Choroid plexus epithelial cell (primary cell): ENCODE results near the gene CDS2.

ENCODE experiments used
- DNase-seq: peaks from one replicate; pipeline ENCODE4 v3.0.0-alpha.2; 2010; ENCODE audit warnings: low read depth
- H3K4me3 ChIP-seq: 2 replicates; pipeline ENCODE4 v1.5.1; 2011; ENCODE audit warnings: low read depth, mild to moderate bottlenecking, control low read depth, low read length, moderate library complexity
- TF ChIP-seq, protein P1 (sequence below): conservative IDR thresholded peaks from 2 replicates; pipeline ENCODE4 v1.5.1; 2011; ENCODE audit warnings: low read depth, mild to moderate bottlenecking, control low read depth, inconsistent platforms, low read length, moderate library complexity

CDS2 gene

DNA sequence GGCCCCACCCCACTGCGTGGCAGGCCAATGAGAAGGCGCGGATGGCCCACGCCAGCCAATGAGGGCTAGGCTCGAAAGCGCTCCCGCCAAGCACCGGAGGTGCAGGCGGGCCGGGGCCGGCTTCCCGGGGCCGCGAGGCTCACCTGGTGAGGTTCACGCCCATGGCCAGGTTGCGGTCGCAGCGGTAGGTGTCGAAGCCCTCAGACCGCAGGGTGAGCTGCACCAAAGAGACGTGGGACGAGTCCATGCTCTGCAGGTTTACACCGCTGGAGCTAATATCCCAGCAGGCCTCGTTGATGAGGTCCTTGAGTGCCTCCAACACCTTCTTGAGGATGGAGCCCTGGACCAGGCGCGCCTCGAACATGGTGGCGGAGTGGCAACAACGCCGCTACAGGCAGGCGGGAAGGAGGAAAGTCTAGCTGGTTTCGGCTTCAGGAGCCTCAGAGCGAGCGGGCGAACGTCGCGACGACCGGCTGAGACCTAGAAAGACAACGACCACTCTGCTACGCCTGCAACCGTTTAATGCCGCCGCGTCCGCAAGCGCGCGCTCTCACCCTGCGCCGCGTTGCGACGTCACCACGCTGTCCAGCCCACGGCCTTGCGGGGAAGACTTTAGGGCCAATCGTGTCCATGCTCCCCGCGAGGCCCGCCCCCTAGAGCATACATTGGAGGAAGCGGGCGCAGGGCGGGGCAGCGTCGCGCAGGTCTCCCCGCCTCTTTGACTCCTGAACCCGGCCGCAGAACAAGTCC lies 7.2 kb upstream of the CDS2 start, which contains the start of gene PCNA:
TSS of gene PCNA (minus strand) at position 524 of the 750 bp plus-strand sequence. CDS start at position 364, 160 bp downstream.
- peak; percentile 98 for DNase-seq
- TF ChIP-seq, protein P1, sequence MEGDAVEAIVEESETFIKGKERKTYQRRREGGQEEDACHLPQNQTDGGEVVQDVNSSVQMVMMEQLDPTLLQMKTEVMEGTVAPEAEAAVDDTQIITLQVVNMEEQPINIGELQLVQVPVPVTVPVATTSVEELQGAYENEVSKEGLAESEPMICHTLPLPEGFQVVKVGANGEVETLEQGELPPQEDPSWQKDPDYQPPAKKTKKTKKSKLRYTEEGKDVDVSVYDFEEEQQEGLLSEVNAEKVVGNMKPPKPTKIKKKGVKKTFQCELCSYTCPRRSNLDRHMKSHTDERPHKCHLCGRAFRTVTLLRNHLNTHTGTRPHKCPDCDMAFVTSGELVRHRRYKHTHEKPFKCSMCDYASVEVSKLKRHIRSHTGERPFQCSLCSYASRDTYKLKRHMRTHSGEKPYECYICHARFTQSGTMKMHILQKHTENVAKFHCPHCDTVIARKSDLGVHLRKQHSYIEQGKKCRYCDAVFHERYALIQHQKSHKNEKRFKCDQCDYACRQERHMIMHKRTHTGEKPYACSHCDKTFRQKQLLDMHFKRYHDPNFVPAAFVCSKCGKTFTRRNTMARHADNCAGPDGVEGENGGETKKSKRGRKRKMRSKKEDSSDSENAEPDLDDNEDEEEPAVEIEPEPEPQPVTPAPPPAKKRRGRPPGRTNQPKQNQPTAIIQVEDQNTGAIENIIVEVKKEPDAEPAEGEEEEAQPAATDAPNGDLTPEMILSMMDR = no peak
- peak within 1 kb of the TSS; percentile 96 for H3K4me3 ChIP-seq

DNA sequence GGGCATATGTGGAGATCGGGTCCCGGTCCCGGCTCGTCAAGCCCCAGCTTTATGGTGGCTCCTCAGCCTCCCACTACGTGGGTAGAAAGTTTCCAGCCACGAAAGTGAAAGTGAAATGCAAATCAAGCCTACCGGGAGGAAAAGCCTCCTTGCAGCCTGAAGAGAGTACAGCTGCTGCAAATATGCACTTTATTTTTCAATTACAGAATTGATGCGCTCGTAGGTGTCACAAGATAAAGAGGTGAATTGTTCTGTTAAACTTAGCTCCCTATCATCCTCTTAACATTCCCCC lies 6.7 kb upstream of the CDS2 start:
- TF ChIP-seq, protein P1 = no peak
- peak overlapping the region; percentile 96 for H3K4me3 ChIP-seq
- DNase-seq = no peak

DNA sequence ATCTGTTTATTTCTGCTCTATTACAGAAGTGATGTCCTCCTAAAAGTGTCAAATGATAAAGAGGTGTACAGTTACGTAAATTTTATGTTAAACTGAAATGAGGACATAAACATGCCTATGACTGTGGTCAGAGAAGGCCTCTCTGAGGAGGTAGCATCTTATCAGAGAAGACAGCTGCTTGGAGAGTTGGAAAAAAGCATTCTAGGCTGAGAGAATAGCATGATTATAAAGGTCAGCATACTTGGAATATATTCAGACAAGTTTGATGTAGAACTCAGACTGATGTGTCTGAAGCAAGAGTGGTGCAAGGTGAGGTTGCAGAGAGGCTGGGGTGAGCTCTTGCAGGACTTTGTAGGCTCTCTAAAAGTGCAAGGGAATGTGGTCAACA lies 3.9 kb upstream of the CDS2 start:
- H3K4me3 ChIP-seq = no peak overlapping the region
- DNase-seq = peak; percentile 71
- TF ChIP-seq, protein P1 = no peak

DNA sequence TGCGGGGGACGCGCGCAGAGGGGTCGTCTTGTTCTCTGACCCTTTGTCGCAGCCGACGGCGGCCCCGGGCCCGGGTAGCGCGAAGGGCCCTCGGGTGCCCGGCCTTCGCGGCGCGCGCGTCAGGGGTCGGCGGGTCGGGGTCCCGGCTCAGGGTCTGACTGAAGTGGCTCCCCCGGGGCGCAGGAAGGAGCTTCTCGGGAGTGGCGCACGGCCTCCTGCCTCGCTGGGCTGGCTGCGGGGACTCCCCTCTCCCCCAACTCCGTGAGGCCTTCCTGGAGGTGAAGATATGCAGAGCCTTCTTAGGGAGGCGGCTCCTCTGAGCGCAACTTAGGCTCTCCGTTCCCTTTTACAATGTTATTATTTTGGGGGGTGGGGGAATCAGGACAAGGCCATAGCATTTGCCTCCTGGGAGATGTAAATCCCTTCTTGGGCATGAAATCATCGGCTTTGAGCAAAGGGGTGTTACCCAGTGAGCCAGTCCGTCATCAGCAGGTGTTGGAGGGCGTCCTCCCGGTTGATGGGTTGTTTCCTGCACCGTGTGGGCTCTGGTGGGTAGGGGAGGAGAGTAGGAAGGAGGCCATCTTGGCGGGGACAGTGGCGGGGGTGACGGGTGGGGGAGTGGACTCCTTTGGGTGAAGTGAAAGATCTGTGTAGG lies 523 bp downstream of the CDS2 start:
- DNase-seq = peak; percentile 51
- peak overlapping the region; percentile 90 for H3K4me3 ChIP-seq
- TF ChIP-seq, protein P1 = no peak

DNA sequence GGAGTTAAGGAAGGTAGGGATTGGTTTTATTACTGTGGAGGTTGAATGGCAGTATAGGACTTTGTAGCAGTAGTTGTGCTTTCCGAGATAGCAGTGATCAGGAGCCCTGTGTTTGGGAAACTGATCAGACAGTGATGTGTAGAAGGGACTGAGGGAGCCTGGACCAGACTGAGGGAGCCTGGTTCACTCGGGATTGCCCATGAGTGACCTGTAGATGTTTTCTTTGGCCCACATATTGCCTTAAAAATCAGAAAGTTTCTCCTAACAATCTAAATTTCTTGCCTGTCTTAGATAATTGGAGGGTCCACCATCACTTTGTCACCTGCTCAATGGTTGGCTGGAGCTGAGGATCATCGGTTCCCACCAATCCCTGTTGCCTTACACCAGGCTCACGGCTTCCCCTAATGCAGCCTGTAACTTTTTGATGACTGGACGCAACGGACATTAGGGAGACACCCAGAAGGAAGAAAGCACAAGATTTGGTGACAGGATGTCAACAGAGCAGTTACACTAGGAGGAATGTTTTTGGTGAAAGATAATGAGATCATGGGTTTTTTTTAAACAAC lies 1.1 kb downstream of the CDS2 start:
- no peak for DNase-seq
- TF ChIP-seq, protein P1 = no peak
- peak overlapping the region; percentile 90 for H3K4me3 ChIP-seq

DNA sequence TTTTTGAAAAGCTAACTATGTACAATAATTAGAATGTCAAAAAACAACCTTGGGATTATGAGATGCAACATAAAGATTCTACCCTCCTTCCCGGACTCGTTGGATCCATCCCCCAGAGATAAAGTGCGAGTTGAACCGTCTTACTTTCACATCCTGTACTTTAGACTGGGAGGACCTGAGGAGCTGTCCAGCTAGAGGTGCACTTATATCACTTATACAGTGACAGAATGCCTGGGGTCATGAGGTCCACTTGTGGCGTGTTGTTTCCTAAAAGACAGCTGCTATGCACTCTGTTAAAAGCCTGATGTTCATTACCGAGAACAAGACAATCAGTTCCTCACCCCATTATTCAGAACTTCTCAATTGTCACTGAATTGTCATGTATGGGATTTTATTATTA lies 2.1 kb downstream of the CDS2 start:
- TF ChIP-seq, protein P1 = no peak
- DNase-seq = no peak
- no peak overlapping the region for H3K4me3 ChIP-seq
